H9 (cell line): ENCODE results near the gene C1QTNF6. TPM values are rescaled to one million over a fixed set of nuclear protein-coding genes. Genes with fewer than 3 reads are reported as not detected.

Source experiments
- DNase-seq: peaks from one replicate; pipeline ENCODE4 v3.0.0-alpha.2; 2017
- H2AFZ ChIP-seq: one replicate; pipeline ENCODE4 v1.6.1; 2013; ENCODE audit warnings: mild to moderate bottlenecking, low read length, control low read depth, moderate library complexity
- H2AK5ac ChIP-seq: 2 replicates; pipeline ENCODE4 v1.6.1; 2013; ENCODE audit warnings: low read length, control low read depth, mixed read lengths; ENCODE audit not compliant: insufficient read length
- H2BK120ac ChIP-seq: one replicate; pipeline ENCODE4 v1.6.1; 2013; ENCODE audit warnings: low read depth, mild to moderate bottlenecking, low read length, control low read depth, inconsistent platforms; ENCODE audit not compliant: poor library complexity, severe bottlenecking
- H2BK12ac ChIP-seq: 2 replicates; pipeline ENCODE4 v1.6.1; 2013; ENCODE audit warnings: low read length, control low read depth, mixed read lengths, low read depth; ENCODE audit not compliant: insufficient read length
- H2BK15ac ChIP-seq: 2 replicates; pipeline ENCODE4 v1.6.1; 2013; ENCODE audit warnings: low read depth, low read length, control low read depth
- H2BK20ac ChIP-seq: one replicate; pipeline ENCODE4 v1.6.1; 2013; ENCODE audit warnings: low read depth, mild to moderate bottlenecking, low read length, control low read depth, inconsistent platforms; ENCODE audit not compliant: poor library complexity, severe bottlenecking
- H2BK5ac ChIP-seq: 2 replicates; pipeline ENCODE4 v1.6.1; 2013; ENCODE audit warnings: low read length, control low read depth, mixed read lengths; ENCODE audit not compliant: insufficient read length
- H3K14ac ChIP-seq: 2 replicates; pipeline ENCODE4 v1.6.1; 2013; ENCODE audit warnings: low read length, control low read depth; ENCODE audit not compliant: insufficient read depth
- H3K18ac ChIP-seq: 2 replicates; pipeline ENCODE4 v1.6.1; 2013; ENCODE audit warnings: low read depth, mild to moderate bottlenecking, mixed read lengths, low read length, control low read depth; ENCODE audit not compliant: insufficient read length
- H3K23ac ChIP-seq: 2 replicates; pipeline ENCODE4 v1.6.1; 2013; ENCODE audit warnings: low read length, control low read depth, mixed read lengths, low read depth; ENCODE audit not compliant: insufficient read length
- H3K23me2 ChIP-seq: 2 replicates; pipeline ENCODE4 v1.6.1; 2013; ENCODE audit warnings: low read depth, mild to moderate bottlenecking, mixed read lengths, low read length, control low read depth; ENCODE audit not compliant: insufficient read length, poor library complexity, severe bottlenecking
- H3K27ac ChIP-seq: 2 replicates; pipeline ENCODE4 v1.5.1; 2013; ENCODE audit warnings: low read length, control low read depth, mixed read lengths, low read depth; ENCODE audit not compliant: insufficient read length
- H3K27me3 ChIP-seq: 2 replicates; pipeline ENCODE4 v1.6.1; 2013; ENCODE audit warnings: low read length, control low read depth, inconsistent platforms; ENCODE audit not compliant: insufficient read depth
- H3K4ac ChIP-seq: 2 replicates; pipeline ENCODE4 v1.6.1; 2013; ENCODE audit warnings: low read depth, mild to moderate bottlenecking, control low read depth, inconsistent platforms, low read length, moderate library complexity
- H3K4me1 ChIP-seq: 2 replicates; pipeline ENCODE4 v1.6.1; 2013; ENCODE audit warnings: low read length, control low read depth, inconsistent platforms; ENCODE audit not compliant: insufficient read depth
- H3K4me2 ChIP-seq: 2 replicates; pipeline ENCODE4 v1.6.1; 2013; ENCODE audit warnings: low read length, control low read depth, mixed read lengths; ENCODE audit not compliant: insufficient read length, insufficient read depth
- H3K56ac ChIP-seq: 2 replicates; pipeline ENCODE4 v1.6.1; 2013; ENCODE audit warnings: low read depth, mild to moderate bottlenecking, mixed read lengths, low read length, control low read depth; ENCODE audit not compliant: insufficient read length
- H3K79me1 ChIP-seq: 2 replicates; pipeline ENCODE4 v1.6.1; 2013; ENCODE audit warnings: low read depth, mild to moderate bottlenecking, moderate library complexity, low read length, control low read depth, inconsistent platforms; ENCODE audit not compliant: insufficient read depth, poor library complexity, severe bottlenecking
- H3K79me2 ChIP-seq: 2 replicates; pipeline ENCODE4 v1.6.1; 2013; ENCODE audit warnings: low read length, control low read depth, inconsistent platforms; ENCODE audit not compliant: insufficient read depth
- H3K9ac ChIP-seq: 2 replicates; pipeline ENCODE4 v1.6.1; 2013; ENCODE audit warnings: low read length, control low read depth, mixed read lengths; ENCODE audit not compliant: insufficient read length; ENCODE audit errors: extremely low read depth
- H3K9me3 ChIP-seq: one replicate; pipeline ENCODE4 v1.6.1; 2013; ENCODE audit warnings: low read depth, low read length, inconsistent platforms; ENCODE audit not compliant: control insufficient read depth
- H3T11ph ChIP-seq: one replicate; pipeline ENCODE4 v1.6.1; 2013; ENCODE audit warnings: mild to moderate bottlenecking, low read length, control low read depth, inconsistent platforms
- H4K20me1 ChIP-seq: one replicate; pipeline ENCODE4 v1.6.1; 2013; ENCODE audit not compliant: control insufficient read depth, insufficient read length, insufficient read depth
- H4K5ac ChIP-seq: 2 replicates; pipeline ENCODE4 v1.6.1; 2013; ENCODE audit warnings: low read depth, mild to moderate bottlenecking, mixed read lengths, low read length, control low read depth; ENCODE audit not compliant: insufficient read length
- H4K8ac ChIP-seq: replicated peaks from 2 replicates; pipeline ENCODE4 v1.6.1; 2013; ENCODE audit warnings: low read length, control low read depth, mixed read lengths, low read depth; ENCODE audit not compliant: insufficient read length
- H4K91ac ChIP-seq: 2 replicates; pipeline ENCODE4 v1.6.1; 2013; ENCODE audit warnings: low read depth, mild to moderate bottlenecking, moderate library complexity, mixed read lengths, low read length, control low read depth; ENCODE audit not compliant: insufficient read length
- H3K27ac Mint-ChIP-seq, 3 experiments: 2 replicates in 2 of 3; 3 replicates in 1 of 3; pipeline ENCODE4 v1.8.0; 2020 to 2021; ENCODE audit warnings: mixed read lengths in 3 of 3, mild to moderate bottlenecking in 1 of 3, moderate library complexity in 1 of 3
- H3K27me3 Mint-ChIP-seq: 2 replicates; pipeline ENCODE4 v1.8.0; 2021; ENCODE audit warnings: low read depth, mild to moderate bottlenecking, moderate library complexity, mixed read lengths
- H3K36me3 Mint-ChIP-seq, 3 experiments: 2 replicates in 2 of 3; 3 replicates in 1 of 3; pipeline ENCODE4 v1.8.0; 2020 to 2021; ENCODE audit warnings: low read depth in 3 of 3, mixed read lengths in 3 of 3; ENCODE audit not compliant: insufficient read depth in 1 of 3
- H3K4me1 Mint-ChIP-seq, 2 experiments: 2 replicates each; pipeline ENCODE4 v1.8.0; 2020; ENCODE audit warnings: mixed read lengths in 2 of 2
- H3K4me3 Mint-ChIP-seq, 2 experiments: 2 replicates in 1 of 2; 3 replicates in 1 of 2; pipeline ENCODE4 v1.8.0; 2020 to 2021; ENCODE audit warnings: mild to moderate bottlenecking in 2 of 2, mixed read lengths in 2 of 2, moderate library complexity in 1 of 2
- H3K9me3 Mint-ChIP-seq, 2 experiments: 2 replicates in 1 of 2; 3 replicates in 1 of 2; pipeline ENCODE4 v1.8.0; 2020; ENCODE audit warnings: mild to moderate bottlenecking in 2 of 2, mixed read lengths in 2 of 2, moderate library complexity in 1 of 2
- CTCF ChIP-seq: fragments of 200-600 bp; sonication (generic); conservative IDR thresholded peaks from 3 replicates; pipeline ENCODE4 v1.8.0; 2021; ENCODE audit warnings: antibody characterized with exemption, mild to moderate bottlenecking
- WGBS: extraction: QIAGEN DNeasy Blood & Tissue Kit; methylation state at CpG from one replicate; pipeline ENCODE4 v1.1.7; 2013; ENCODE audit warnings: missing lambda C conversion rate, low lambda C conversion rate, mixed read lengths; ENCODE audit not compliant: insufficient read length; ENCODE audit errors: extremely low coverage; 5-methylcytosine and 5-hydroxymethylcytosine counted together
- total RNA-seq: library from RNA; stranded (reverse); gene quantifications from 2 replicates; pipeline ENCODE4 v1.2.1, GENCODE V29; 2021

The C1QTNF6 gene
- total RNA-seq, 1 experiment from 2014 or later = 5.0 TPM

- Histone ChIP-seq H4K20me1 (no peaks in the 10 kb centered on the region), H3K27ac (no peak overlapping the region), H2BK5ac (no peak overlapping the region), H3K23ac (no peak overlapping the region), H2AK5ac (no peak overlapping the region), H3K4ac (no peak overlapping the region), H2BK15ac (no peak overlapping the region), H3K18ac (no peak overlapping the region), H2BK20ac (no peak overlapping the region), H3K14ac (no peak overlapping the region), H4K91ac (no peak overlapping the region), H3T11ph (no peak overlapping the region), H3K4me1 (no peaks in the 10 kb centered on the region), H2BK12ac (no peak overlapping the region), H3K23me2 (no peaks in the 10 kb centered on the region), H3K27me3 (no peaks in the 10 kb centered on the region), H3K9ac (no peak overlapping the region), H3K9me3 (no peaks in the 10 kb centered on the region), H3K79me1 (no peaks in the 10 kb centered on the region), H3K79me2 (no peaks in the 10 kb centered on the region), H2AFZ (no peak overlapping the region), H2BK120ac (no peak overlapping the region), H3K4me2 (no peak overlapping the region), H4K5ac (no peak overlapping the region), H3K56ac (no peak overlapping the region), H4K8ac (no peak overlapping the region)
- no peak for TF ChIP-seq CTCF
- Mint-ChIP-seq H3K9me3 (no peaks in the 10 kb centered on the region), H3K4me3 (no peak overlapping the region), H3K27ac (no peak overlapping the region; a peak in 1 of 7 replicates), H3K36me3 (no peaks in the 10 kb centered on the region), H3K4me1 (peaks cover 16 to 37% of the 10 kb centered on the region in 2 experiments), H3K27me3 (peaks cover 33% of the 10 kb centered on the region)
- DNase-seq = no peak
- no CpG with 5 or more reads among the region's 9 CpGs for WGBS
These were observed 21.2 kb upstream of the C1QTNF6 start for GRCh38 chr22:37209140-37209845.
